GM21786 (cell line): Measurements from ENCODE around the gene RPAIN.
"Not testable (repeated sequence)": the region's sequence is repeated elsewhere in the genome, so short reads cannot be mapped to it uniquely, and the experiment has no call there.

Source experiments
- ATAC-seq: cut with Tn5 transposase; IDR thresholded peaks from one replicate; pipeline ENCODE4 v1.9.1; 2021; ENCODE audit not compliant: unreplicated experiment

RPAIN gene

DNA sequence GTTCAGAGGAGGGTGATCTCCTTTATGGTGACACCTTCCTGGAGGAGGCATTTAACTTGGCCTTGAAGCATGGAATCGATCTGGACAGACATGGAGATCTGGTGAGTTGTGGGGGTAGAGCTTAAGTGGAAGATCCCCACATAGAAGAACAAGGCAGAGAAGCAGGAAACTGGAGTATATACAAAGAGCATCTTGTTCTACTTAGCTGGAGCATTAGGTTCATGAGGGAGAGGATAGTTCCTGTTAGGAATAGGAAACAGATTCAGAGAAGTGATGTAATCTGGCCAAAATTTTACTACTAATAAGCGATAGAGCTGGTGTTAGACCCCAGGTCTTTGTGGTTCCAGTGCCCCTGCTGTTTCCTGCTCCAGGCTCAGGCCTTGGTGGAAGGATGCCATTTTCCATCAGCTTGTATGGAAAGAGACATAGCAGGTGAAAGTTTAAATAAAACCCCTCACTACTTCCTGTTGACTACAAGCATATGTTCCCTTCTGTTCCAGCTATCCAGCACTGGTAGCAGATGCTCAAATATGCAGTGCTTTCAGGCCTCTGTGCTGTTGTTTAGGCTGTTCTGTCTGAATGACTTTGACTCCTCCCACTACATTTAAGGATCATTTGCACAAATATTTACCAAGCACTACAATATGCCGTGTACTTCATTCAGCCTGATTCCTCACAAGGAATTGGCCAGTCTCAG, 9.4 kb downstream of the RPAIN start:
- ATAC-seq: no peak

GRCh38 chr17:5430413-5430999, 10.5 kb downstream of the RPAIN start:
- ATAC-seq: no peak

DNA sequence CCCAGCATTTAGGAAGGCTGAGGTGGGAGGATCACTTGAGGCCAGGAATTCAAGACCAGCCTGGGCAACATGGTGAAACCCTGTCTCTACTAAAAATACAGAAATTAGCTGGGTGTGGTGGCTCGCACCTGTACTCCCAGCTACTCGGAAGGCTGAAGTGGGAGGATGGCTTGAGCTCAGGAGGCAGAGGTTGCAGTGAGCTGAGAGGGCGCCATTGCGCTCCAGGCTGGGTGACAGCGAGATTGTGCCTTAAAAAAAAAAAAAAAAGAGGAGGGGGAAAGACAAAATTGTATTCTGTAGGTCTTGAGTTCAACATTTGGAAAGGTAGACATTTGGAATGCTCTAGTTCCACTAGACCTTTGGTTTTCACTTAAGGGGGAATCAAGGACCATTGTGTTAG, 11.3 kb downstream of the RPAIN start:
- ATAC-seq: not testable (repeated sequence)

DNA sequence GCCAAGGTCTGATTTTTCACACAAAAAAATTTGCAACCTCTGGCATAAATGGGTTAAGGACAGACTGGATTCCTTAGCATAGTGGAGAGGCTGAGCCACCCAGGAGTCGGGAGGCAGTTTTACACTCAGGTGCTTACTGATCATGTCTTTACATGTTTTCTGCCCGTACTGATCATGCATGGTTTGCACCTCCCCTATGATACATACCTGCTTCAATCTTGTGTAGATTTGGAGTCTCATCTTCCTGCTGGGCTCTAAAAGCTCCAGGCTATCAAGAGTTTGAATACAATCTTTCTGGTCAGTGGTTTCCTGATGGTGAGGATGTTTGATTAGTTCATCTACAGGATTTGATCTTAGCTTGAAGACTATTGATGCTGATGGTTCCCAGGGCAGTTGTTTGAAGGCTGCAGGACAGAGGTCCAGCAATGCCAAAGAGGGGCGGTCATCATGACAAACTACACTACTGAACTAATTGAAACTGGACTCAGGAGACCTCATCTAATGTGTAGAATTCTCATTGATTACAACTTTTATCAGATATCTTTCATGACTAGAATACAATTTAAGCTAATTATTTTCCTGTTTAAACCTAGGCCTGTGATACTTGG, 12.1 kb downstream of the RPAIN start:
- no peak for ATAC-seq

DNA sequence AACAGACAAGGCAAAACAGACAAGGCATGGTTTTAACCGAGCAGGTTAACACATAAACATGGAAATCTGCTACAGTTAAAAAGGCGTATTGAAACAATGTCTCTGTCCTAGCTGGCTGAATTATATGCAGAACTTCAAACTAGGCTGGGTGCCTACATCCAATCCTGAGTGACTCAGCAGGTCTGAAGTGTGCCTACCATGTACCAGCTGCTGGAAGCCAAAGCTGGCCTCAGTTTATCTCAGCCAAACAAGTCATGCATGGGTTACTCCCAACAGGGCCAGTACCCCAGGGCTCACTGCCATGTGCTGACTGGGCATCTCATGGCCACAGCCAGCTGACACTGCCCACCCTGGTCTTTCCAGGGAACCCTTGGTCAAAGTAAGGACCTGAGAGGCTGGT, 15.0 kb downstream of the RPAIN start:
- ATAC-seq: no peak

DNA sequence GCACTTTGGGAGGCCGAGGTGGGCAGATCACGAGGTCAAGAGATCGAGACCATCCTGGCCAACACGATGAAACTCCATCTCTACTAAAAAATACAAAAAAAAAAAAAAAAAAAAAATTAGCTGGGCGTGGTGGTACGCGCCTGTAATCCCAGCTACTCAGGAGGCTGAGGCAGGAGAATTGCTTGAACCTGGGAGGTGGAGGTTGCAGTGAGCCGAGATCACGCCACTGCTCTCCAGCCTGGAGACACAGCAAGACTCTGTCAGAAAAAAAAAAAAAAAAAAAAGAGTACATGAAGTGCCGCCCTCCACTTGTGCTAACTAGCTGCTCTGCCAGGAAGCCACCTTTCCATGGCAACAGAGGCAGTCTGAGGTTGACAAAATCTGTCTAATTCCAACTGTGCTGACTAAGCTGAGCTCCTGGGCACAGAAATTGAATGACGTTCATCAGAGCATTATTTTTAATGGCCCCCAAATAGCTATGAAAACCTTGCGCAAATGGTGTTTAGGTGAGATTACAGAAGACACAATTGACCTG, 15.9 kb downstream of the RPAIN start:
- not testable (repeated sequence) for ATAC-seq

DNA sequence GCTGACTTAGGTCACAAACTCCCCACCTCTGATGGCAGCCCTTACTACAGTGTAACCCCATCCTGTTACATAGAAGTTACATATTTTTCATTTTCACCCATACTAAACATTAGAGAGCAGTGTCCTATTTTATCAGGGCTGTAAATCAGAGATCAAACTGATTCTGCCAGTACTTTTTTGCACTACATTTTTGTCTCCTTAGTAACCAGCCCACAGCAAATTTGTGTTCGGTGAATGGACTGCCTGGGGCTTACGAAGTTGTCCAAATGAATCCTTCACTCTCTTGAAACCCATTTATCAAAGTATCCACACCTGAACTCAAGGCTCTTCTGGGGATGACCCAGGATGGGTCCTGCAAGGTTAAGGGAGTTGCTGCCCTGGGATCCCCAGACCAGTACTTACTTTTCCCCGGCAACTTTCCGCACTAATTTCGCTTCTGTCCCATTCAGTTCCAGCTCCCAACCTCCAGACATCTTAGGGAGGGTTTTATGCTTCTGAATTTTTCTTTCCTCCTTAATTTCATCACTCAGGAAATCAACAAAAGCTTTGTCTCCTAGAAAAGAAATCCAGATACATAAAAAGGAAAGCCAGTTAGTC, 17.8 kb downstream of the RPAIN start:
- no peak for ATAC-seq

- peak; percentile 79 for ATAC-seq
These were observed 18.9 kb downstream of the RPAIN start, which contains the start of gene C1QBP for GRCh38 chr17:5438716-5439445. TSS of gene C1QBP (minus strand) at chr17:5439155. CDS start at chr17:5439073, 82 bp downstream.

GRCh38 chr17:5439446-5439764, 19.4 kb downstream of the RPAIN start:
- no peak for ATAC-seq

GRCh38 chr17:5443728-5444127, 23.7 kb downstream of the RPAIN start:
- ATAC-seq: no peak

GRCh38 chr17:5444209-5444608, 24.2 kb downstream of the RPAIN start:
- no peak for ATAC-seq

DNA sequence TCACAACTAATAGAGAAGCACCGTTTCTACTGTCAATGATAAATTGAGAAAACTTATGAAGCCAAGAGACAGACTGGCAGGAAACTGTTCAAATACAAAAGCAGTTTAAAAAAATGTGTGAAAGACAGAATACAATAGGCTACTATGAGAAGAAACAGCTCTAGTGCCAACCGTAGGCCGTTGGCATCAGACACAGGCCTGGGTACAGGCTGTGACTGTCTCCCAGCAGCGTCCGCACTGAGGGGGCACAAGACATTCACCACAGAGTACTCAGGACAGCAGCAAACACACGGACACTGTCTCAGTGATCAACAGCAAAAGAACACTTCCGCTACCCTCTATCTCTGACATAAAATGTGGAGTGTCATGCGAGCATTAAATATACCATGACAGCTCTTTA, 26.8 kb downstream of the RPAIN start:
- ATAC-seq: no peak

DNA sequence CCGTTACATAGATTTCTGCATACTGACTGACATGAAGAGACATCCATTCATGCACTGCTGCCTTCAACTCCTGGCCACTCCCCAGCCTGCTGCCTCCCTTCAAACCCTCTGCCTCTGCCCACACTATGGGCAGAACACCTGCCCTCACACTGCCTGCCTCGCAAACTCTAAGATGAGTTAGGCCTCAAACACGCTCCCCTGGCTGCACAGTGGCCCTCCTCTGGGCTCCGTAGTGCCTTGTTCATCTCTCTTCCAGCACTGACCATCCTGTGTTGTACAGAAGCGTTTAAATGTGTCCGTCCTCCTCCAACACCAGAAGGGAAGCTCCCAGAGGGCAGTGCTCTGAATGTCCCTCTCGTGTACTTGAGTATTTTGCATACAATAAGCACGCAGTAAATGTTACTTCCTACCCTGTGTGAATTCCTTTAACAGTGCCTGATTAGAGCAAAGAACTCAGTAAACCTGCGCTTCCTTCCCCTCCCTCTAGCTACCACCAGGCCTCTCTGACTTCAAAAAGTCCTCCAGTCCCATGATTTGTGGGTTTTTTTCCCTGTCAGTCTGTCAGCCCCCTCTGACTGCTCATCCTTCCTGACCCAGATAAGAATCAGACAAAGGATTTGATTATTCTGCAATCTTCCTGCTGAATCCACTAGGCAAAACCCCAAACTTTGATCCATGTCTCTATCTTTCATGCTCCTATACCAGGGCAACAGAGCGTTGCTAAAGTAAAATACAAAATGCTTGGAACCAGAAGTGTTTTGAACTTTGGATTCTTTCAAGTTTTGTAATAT, 44.9 kb downstream of the RPAIN start:
- ATAC-seq: no peak

GRCh38 chr17:5466295-5466694, 46.3 kb downstream of the RPAIN start:
- no peak for ATAC-seq

- no peak for ATAC-seq
These were observed 47.4 kb downstream of the RPAIN start for GRCh38 chr17:5467416-5467815.

DNA sequence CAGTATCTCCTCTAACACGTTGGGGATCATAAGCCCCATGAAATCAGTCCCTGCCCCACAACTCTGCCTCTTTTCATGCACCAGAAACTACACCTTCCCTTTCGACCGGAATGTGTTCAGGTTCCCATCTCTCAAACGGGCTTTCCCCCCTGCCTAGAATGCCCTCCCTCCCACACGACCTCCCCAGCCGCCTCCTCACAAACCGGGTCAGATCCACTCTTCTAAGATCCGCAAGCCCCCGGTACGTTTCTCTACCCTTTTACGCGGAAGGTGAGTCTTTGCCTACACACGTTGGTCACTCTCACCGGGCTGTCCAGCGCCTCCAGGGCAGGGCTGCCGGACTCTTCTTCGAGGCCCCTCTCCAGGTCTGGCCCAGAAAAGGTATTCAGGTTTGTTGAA, 48.1 kb downstream of the RPAIN start:
- no peak for ATAC-seq

GRCh38 chr17:5472511-5472910, 52.5 kb downstream of the RPAIN start:
- no peak for ATAC-seq

GRCh38 chr17:5473906-5474305, 53.9 kb downstream of the RPAIN start:
- ATAC-seq: no peak

DNA sequence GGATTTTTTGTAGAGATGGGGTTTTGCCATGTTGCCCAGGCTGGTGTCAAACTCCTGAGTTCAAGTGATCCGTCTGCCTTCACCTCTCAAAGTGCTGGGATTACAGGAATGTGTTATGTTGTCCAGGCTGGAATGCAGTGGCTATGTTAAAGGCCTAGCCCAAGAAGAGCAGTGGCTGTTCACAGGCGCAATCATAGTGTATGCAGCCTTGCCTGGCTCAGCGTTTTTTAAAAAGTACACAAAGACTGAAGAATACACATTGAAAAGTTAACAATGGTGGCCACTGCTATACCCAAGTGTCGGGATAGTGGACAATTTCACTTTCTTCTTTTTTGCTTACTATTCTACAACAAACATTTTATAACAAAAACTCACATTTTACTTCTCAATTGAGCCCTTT, 59.0 kb downstream of the RPAIN start:
- ATAC-seq: no peak

DNA sequence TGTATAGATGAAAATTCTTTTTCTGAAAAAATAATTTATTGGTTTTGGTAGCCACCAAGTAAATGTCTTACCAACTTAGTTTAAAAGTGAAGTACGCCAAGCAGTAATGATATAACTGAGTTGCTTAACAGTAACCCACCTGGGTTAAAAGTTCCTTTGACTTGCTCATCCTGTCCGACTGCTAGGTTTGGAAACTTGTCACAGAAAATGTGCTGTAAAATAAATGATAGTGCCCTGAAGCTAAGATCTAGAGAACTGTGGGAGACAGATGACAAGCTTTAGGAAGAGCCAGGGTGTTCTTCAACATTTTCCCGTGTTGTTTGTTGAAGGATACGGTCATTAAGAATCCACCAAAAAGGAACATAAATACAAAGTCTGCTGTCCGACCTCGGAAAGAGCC, 61.0 kb downstream of the RPAIN start:
- no peak for ATAC-seq

DNA sequence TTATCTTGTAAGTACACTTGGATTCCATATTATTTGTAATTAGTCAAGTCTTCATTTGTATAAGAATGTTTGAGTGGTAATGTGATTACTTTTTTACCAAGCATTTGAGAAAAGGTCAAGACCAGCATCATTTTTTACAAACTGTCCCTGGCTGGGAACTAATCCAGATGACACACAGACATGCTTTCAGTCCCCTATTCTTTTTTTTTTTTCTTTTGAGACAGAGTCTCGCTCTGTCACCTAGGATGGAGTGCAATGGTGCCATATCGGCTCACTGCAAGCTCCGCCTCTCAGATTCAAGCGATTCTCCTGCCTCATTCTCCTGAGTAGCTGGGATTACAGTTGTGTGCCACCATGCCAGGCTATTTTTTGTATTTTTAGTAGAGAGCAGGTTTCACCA, 61.5 kb downstream of the RPAIN start:
- ATAC-seq: no peak
